ENCODE measurements around the gene TP53BP1. TPM values are rescaled to one million over a fixed set of nuclear protein-coding genes. Genes with fewer than 3 reads are reported as not detected.

TP53BP1 gene
- total RNA-seq, 4 donors from 2014 or later = 17.6 to 49.4 (median 29.0) TPM

DNA sequence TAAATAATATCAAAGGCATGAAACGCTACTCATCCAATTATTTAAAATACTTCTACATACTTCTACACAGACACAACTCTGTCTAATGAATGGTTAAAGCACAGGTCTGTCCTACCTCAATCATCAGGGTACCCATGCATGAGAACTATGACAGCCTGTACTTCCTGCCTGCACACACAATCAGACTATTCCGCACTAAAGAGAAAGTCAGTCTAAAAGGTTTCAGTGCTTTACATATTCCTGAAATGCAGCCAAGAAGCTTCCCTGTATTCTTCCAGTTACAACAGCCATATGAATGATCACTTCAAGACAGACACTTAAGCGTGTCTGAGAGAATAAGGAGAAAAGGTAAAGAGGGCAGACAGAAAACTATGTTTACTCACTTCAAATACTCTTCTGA lies 63.3 kb downstream of the TP53BP1 start:
- Histone ChIP-seq H3K4me3 (no peak overlapping the region), H3K27ac (no peak overlapping the region), H3K27me3 (no peaks in the 10 kb centered on the region), H3K4me1 (no peaks in the 10 kb centered on the region), H3K9me3 (no peaks in the 10 kb centered on the region), H3K36me3 (peaks cover 69% of the 10 kb centered on the region)
- TF ChIP-seq EP300 (IDR thresholded peaks at IDR 0.05) (no peak), POLR2AphosphoS5 (IDR thresholded peaks at IDR 0.05) (no peak), POLR2A (IDR thresholded peaks at IDR 0.05) (no peak)
- TF ChIP-seq, protein P1, sequence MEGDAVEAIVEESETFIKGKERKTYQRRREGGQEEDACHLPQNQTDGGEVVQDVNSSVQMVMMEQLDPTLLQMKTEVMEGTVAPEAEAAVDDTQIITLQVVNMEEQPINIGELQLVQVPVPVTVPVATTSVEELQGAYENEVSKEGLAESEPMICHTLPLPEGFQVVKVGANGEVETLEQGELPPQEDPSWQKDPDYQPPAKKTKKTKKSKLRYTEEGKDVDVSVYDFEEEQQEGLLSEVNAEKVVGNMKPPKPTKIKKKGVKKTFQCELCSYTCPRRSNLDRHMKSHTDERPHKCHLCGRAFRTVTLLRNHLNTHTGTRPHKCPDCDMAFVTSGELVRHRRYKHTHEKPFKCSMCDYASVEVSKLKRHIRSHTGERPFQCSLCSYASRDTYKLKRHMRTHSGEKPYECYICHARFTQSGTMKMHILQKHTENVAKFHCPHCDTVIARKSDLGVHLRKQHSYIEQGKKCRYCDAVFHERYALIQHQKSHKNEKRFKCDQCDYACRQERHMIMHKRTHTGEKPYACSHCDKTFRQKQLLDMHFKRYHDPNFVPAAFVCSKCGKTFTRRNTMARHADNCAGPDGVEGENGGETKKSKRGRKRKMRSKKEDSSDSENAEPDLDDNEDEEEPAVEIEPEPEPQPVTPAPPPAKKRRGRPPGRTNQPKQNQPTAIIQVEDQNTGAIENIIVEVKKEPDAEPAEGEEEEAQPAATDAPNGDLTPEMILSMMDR (IDR thresholded peaks at IDR 0.05) = no peak
- DNase-seq (ENCODE audit: low spot score in 2 of 2) = no peak
- 56% methylated on average over 3 of the region's 3 CpGs for WGBS

DNA sequence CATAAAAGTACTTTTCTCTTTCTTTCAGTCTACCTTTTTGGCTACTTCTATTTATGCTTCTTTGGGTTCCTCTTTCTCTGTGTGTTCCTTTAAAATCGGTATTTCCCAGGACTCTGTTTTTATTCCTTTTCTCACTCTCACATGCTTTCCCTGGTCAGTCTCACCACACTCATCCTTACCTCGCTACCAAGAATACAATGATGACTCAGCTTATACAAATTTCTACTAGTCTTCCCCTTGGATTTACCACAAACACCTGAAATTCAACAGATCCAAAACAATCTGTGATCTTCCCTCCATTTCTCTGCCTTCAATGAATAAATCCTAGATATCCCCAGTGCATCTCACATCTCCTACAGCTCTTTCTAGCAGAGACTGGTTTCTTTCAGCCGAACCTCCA lies 69.2 kb downstream of the TP53BP1 start:
- 97% methylated on average over 3 of the region's 3 CpGs for WGBS
- H3K27me3 ChIP-seq = no peaks in the 10 kb centered on the region
- H3K36me3 ChIP-seq = peaks cover 57% of the 10 kb centered on the region
- no peak for TF ChIP-seq POLR2A (IDR thresholded peaks at IDR 0.05)
- TF ChIP-seq POLR2AphosphoS5 (IDR thresholded peaks at IDR 0.05) = no peak
- TF ChIP-seq, protein P1 (IDR thresholded peaks at IDR 0.05) = no peak
- TF ChIP-seq EP300 (IDR thresholded peaks at IDR 0.05) = no peak
- no peak overlapping the region for H3K27ac ChIP-seq
- no peak overlapping the region for H3K4me3 ChIP-seq
- H3K4me1 ChIP-seq = no peaks in the 10 kb centered on the region
- H3K9me3 ChIP-seq = no peaks in the 10 kb centered on the region
- DNase-seq (ENCODE audit: low spot score in 2 of 2) = no peak

DNA sequence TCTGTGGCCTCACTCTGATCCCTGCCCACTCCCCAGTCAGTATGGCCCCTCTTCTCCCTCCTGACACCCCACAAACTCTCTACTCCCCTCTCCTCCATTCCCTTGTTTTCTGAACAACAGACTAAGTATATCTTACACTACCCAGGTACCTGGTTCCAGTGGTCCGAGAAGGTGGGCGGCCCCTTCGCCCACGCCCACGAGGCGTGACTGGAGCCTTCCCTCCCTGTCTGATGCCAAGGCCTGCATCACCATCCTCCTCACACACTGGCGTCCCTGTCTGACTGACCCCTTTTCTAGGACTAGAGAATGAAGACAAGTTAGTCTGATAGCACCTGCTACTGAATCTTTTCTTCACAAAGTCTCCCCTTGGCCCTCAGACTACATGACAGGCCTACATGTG lies 72.1 kb downstream of the TP53BP1 start:
- Histone ChIP-seq H3K4me1 (no peaks in the 10 kb centered on the region), H3K36me3 (peaks cover 55% of the 10 kb centered on the region), H3K9me3 (no peaks in the 10 kb centered on the region), H3K4me3 (no peak overlapping the region), H3K27me3 (no peaks in the 10 kb centered on the region), H3K27ac (no peak overlapping the region)
- no peak for TF ChIP-seq POLR2A (IDR thresholded peaks at IDR 0.05)
- no peak for TF ChIP-seq EP300 (IDR thresholded peaks at IDR 0.05)
- TF ChIP-seq, protein P1 (IDR thresholded peaks at IDR 0.05) = no peak
- no peak for TF ChIP-seq POLR2AphosphoS5 (IDR thresholded peaks at IDR 0.05)
- WGBS = 95% methylated on average over 7 of the region's 7 CpGs
- no peak for DNase-seq (ENCODE audit: low spot score in 2 of 2)

DNA sequence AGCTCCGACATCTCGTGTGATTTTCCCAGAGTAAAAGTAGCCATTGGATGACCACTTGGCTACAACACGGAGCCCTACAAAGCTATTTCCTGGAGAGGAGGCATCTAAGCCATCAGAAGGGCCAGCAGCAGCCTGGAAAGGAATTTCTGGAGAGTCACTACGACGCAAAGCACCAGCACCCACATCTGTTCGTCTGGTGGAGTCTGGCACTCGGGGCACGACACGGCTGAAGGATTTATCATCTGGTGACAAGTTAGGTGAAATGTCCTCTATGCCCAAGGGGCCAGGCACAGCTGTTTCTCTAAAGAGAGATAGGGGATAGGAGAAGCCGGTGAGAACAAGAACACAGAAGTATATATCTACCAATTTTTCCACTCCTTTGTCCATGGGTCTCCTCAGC lies 72.5 kb downstream of the TP53BP1 start:
- no peaks in the 10 kb centered on the region for H3K9me3 ChIP-seq
- H3K36me3 ChIP-seq = peaks cover 56% of the 10 kb centered on the region
- H3K27me3 ChIP-seq = no peaks in the 10 kb centered on the region
- WGBS = 82% methylated on average over 10 of the region's 10 CpGs
- no peak for DNase-seq (ENCODE audit: low spot score in 2 of 2)
- H3K4me3 ChIP-seq = no peak overlapping the region
- no peak for TF ChIP-seq POLR2A (IDR thresholded peaks at IDR 0.05)
- TF ChIP-seq EP300 (IDR thresholded peaks at IDR 0.05) = no peak
- TF ChIP-seq, protein P1 (IDR thresholded peaks at IDR 0.05) = no peak
- TF ChIP-seq POLR2AphosphoS5 (IDR thresholded peaks at IDR 0.05) = no peak
- no peaks in the 10 kb centered on the region for H3K4me1 ChIP-seq
- no peak overlapping the region for H3K27ac ChIP-seq

DNA sequence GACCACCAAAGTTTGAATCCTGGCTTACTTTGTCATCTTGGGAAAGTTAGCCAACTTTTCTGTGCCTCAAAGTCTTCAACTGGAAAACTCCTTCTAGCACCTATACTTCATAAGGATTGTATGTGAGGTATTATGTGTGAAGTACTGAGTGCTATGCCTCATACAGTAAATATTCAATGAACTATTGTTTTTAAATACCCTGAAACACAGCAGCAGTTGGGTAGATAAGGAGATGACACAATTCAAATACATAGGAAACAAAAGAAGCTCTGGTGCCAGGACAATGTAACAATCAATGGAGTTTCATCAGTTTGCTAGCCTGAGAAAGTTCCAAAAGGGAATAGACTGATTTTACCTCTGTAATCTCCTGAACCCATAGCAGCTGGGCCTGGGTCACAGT lies 78.8 kb downstream of the TP53BP1 start:
- Histone ChIP-seq H3K9me3 (no peaks in the 10 kb centered on the region), H3K27me3 (no peaks in the 10 kb centered on the region), H3K27ac (no peak overlapping the region), H3K36me3 (peaks cover 74% of the 10 kb centered on the region), H3K4me1 (no peaks in the 10 kb centered on the region), H3K4me3 (no peak overlapping the region)
- no peak for DNase-seq (ENCODE audit: low spot score in 2 of 2)
- TF ChIP-seq POLR2A (IDR thresholded peaks at IDR 0.05) (no peak), EP300 (IDR thresholded peaks at IDR 0.05) (no peak), POLR2AphosphoS5 (IDR thresholded peaks at IDR 0.05) (no peak)
- TF ChIP-seq, protein P1 (IDR thresholded peaks at IDR 0.05) = no peak
